SIG-M5 treated with dmso at 0.1 percent for 504 hours (cell line): ENCODE results near the gene USP27X.

Experiments
- DNase-seq: peaks from one replicate; lab custom pipeline; 2025; ENCODE audit not compliant: unreplicated experiment; lab: John Stamatoyannopoulos, UW

USP27X gene

DNA sequence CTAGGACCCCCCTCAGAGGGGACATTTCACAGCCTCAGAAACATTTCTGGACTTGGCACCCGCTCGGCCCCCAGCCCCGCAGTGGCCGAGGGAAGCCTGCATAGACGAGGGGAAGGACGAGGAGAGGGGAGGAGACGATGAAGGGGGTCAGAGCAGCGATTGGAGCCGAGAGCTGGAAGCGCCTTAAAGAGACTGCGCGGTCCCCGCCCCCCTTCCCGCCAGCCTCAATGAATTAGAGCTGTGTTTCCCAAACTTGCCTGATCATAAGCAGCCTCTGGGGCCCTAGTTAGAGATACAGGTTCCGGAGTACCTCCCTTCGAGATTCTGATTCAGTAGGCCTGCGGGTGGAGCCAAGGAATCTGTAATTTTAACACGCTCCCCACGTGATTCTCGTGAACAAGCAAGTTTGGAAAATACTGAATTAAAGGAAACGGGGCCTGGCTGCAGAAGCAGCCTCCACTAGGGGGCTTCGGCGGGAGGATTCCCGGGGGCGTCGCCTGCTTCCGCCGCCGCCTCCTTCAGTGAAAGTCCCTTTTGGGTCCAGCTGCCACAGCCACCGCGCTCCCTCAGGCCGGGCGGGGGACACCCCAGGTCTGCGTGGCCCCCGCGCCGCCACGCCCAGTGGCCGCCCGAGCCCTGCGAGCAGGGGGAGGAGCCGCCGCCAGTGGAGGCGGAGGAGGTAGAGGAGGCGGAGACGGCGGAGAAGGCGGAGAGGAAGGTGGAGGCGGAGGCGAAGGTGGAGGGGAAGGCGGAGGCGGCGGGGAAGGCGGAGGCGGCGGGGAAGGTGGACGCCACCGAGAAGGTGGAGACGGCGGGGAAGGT is at the start of gene USP27X:
Gene USP27X (plus strand): TSS at position 651 of the 822 bp plus-strand sequence. CDS start 824 bp downstream, outside the sequence.
- peak; percentile 56 for DNase-seq

GRCh38 chrX:49838374-49838773 is 40.9 kb upstream of the USP27X start:
- peak; percentile 19 for DNase-seq

DNA sequence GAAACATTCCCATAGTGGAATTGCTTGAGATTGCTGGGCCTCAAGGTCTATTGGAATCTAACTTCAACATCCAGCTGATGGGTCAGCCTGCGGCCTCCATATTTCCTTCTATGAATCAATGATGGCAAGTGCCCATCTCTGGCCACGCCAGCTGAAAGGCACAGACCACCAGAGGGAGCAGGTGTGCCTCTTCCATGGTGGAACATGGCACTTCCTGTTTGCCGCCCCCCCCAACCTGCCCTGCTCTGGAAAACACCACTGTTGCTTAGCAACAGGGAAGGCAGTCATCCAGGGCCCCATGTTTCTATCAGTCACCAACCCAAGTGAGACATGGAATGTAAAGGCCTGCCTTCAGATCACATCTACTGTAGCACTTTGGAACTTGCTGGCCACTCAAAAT is 38.6 kb upstream of the USP27X start:
- DNase-seq, result peak; percentile 16

- DNase-seq, result no peak
These were observed 36.7 kb upstream of the USP27X start for GRCh38 chrX:49842621-49843020.

- no peak for DNase-seq
These were observed 34.7 kb upstream of the USP27X start for GRCh38 chrX:49844611-49845010.

DNA sequence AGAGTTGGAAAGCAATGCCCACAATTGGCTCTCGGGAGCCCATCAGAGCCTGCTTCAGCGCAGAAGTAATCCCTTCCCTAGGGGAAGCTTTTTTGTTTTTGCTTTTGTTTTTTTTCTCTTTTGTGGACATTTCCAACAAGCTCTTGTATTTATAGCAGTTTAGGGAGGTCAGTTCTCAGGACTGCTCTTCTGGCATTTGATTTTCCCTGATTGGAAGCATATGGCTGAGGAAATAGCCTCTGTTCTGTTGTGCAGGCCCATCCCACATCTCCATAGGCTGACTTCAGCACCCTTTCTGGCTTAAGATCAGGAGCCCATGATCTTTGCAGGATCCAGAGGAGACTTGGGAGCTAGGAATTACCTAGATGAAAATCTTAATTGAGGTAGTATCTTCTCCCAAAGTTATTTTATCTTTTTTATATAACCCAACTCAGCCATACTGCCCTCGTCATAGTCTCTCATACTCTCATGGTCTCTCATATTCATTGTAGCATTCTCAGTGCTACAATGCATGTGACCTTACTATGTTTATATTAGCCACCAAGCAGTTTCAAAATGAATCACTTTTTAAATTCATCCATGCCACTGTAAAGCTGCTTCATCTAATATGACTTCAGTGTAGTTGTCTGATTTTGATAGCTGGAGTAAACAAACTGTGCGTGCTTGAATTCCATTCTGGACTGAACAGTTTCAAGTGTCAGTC is 33.4 kb upstream of the USP27X start:
- DNase-seq, result no peak

DNA sequence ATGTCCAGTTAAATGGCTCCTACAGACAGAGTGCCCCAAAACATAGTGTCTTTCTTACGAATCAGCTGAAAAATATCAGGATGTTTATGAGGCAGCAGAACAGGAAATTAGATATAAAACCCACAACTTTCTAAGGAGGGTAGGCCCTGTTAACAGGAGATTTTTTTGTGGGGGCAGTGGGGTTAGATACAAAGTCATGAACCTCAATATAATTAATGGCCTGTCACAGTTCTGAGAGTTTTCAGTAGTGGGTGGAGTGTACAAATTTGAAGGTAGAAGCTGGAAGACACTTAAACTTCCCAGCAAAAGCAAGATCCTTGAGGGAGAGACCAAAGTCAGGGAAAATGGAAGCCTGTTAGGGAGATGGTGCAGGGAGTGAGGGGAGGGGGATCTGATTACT is 32.8 kb upstream of the USP27X start:
- no peak for DNase-seq

GRCh38 chrX:49848275-49848674 is 31.0 kb upstream of the USP27X start:
- no peak for DNase-seq

GRCh38 chrX:49850028-49850427 is 29.3 kb upstream of the USP27X start:
- no peak for DNase-seq

GRCh38 chrX:49853661-49854060 is 25.6 kb upstream of the USP27X start:
- DNase-seq, result no peak

- no peak for DNase-seq
These were observed 22.5 kb upstream of the USP27X start for GRCh38 chrX:49856819-49857218.

GRCh38 chrX:49858341-49858740 is 20.9 kb upstream of the USP27X start:
- DNase-seq, result no peak

DNA sequence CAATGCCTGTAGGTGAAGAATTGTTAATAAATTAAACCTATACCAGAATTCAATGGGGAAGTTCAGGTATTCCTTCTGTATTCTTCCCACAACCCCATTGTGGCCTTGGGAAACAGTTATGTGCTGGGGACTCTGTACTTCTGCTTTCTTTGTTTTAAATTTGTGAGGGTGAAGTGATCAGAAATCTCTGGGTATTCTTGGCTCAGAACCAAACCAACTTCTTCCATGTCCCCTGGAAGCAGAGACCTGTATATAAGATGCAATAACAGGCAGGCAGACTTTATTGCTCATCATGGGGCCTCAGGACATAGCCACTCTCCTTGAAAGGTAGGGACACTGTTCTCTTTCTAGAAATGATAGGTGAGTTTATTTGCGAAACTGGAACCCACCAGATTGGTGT is 19.8 kb upstream of the USP27X start:
- DNase-seq, result no peak

GRCh38 chrX:49860867-49861535 is 18.3 kb upstream of the USP27X start:
- DNase-seq, result no peak

GRCh38 chrX:49862093-49862492 is 17.2 kb upstream of the USP27X start:
- no peak for DNase-seq

- no peak for DNase-seq
These were observed 10.5 kb upstream of the USP27X start for GRCh38 chrX:49868739-49869138.

- peak; percentile 0 for DNase-seq
These were observed 2.5 kb upstream of the USP27X start for GRCh38 chrX:49876750-49877149.

GRCh38 chrX:49877397-49878101 is 1.7 kb upstream of the USP27X start:
- DNase-seq, result peak; percentile 4

DNA sequence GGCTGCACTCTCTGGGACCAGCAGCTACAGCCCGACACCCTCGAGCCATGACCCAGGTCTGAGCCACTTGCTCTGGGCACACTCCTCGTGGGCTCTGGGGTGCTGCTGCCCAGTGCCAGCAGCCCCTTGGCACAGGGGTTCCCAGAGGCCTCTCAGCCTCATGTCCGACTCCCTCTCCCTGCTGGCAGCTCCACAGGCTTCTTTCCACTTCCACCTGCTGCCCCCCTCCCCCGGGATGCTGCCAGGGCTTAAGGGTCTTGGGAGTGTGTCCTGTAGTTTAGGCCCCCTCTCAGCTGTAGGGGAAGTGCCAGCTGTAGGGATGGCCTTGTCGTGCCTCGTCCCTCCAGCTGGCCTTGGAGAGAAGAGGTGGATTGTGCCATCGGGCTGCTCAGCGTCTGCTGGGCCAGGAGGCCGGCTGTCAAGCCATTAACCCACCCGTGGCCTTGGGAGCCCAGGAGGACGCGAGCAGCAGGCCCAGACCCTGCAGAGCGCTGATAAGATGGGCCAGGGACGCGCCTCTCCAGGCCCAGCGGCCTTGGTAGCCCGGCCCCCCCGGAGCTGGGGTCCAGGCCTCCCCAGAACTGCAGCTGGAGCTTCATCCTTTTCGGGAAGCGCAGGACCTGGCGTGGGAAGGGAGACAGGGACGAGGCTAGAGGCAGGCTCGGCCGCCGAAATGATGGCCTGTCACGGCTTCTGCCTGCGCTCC is 1.0 kb upstream of the USP27X start:
- no peak for DNase-seq

GRCh38 chrX:49879656-49880277 is 483 bp downstream of the USP27X start:
- no peak for DNase-seq
